NCI-H1694 treated with DMSO at 0.1 percent for 48 hours (cell line): Measurements from ENCODE around the gene TMEM14C.

Experiments used
- DNase-seq: peaks from one replicate; lab custom pipeline; 2025; lab: John Stamatoyannopoulos, UW

Gene TMEM14C

GRCh38 chr6:10759884-10760329 is 37.0 kb downstream of the TMEM14C start:
- no peak for DNase-seq

- no peak for DNase-seq
Measured at GRCh38 chr6:10763006-10763405, 40.1 kb downstream of the TMEM14C start.

- no peak for DNase-seq
Measured at GRCh38 chr6:10769419-10769818, 46.5 kb downstream of the TMEM14C start.

GRCh38 chr6:10771371-10771894 is 48.6 kb downstream of the TMEM14C start:
- DNase-seq, result no peak

GRCh38 chr6:10778230-10778629 is 55.4 kb downstream of the TMEM14C start:
- DNase-seq, result no peak

- DNase-seq, result no peak
Measured at GRCh38 chr6:10779076-10779475, 56.2 kb downstream of the TMEM14C start.
